ENCODE measurements around the gene XCR1.
"Not testable (repeated sequence)": the region's sequence is repeated elsewhere in the genome, so short reads cannot be mapped to it uniquely, and the experiment has no call there.

Gene XCR1

GRCh38 chr3:46027021-46027705 lies at the start of gene XCR1:
Gene XCR1 (minus strand): TSS chr3:46027483. CDS start chr3:46021947, 5,536 bp downstream.
- DNase-seq: no peak

GRCh38 chr3:46076606-46077005 lies 49.3 kb upstream of the XCR1 start:
- peak; percentile 74 for DNase-seq

GRCh38 chr3:46075816-46076215 lies 48.5 kb upstream of the XCR1 start:
- no peak for DNase-seq

GRCh38 chr3:46071222-46071858 lies 44.1 kb upstream of the XCR1 start:
- DNase-seq: no peak

GRCh38 chr3:46070595-46071093 lies 43.4 kb upstream of the XCR1 start:
- DNase-seq: no peak

GRCh38 chr3:46068501-46068900 lies 41.2 kb upstream of the XCR1 start:
- DNase-seq: no peak

- no peak for DNase-seq
Observed at GRCh38 chr3:46067401-46067800, 40.1 kb upstream of the XCR1 start.

- no peak for DNase-seq
Observed at GRCh38 chr3:46065750-46066256, 38.5 kb upstream of the XCR1 start.

- no peak for DNase-seq
Observed at GRCh38 chr3:46065294-46065705, 38.0 kb upstream of the XCR1 start.

GRCh38 chr3:46062679-46063078 lies 35.4 kb upstream of the XCR1 start:
- DNase-seq: no peak

- DNase-seq: no peak
Observed at GRCh38 chr3:46061887-46062286, 34.6 kb upstream of the XCR1 start.

GRCh38 chr3:46061108-46061720 lies 33.9 kb upstream of the XCR1 start:
- peak; percentile 71 for DNase-seq

GRCh38 chr3:46060551-46060950 lies 33.3 kb upstream of the XCR1 start:
- DNase-seq: no peak

- peak; percentile 91 for DNase-seq
Observed at GRCh38 chr3:46059432-46059831, 32.1 kb upstream of the XCR1 start.

- no peak for DNase-seq
Observed at GRCh38 chr3:46058981-46059380, 31.7 kb upstream of the XCR1 start.

- no peak for DNase-seq
Observed at GRCh38 chr3:46057716-46058115, 30.4 kb upstream of the XCR1 start.

GRCh38 chr3:46056686-46057085 lies 29.4 kb upstream of the XCR1 start:
- DNase-seq: no peak

- peak; percentile 35 for DNase-seq
Observed at GRCh38 chr3:46053761-46054515, 26.7 kb upstream of the XCR1 start.

- not testable (repeated sequence) for DNase-seq
Observed at GRCh38 chr3:46053265-46053664, 26.0 kb upstream of the XCR1 start.

GRCh38 chr3:46052531-46052930 lies 25.2 kb upstream of the XCR1 start:
- DNase-seq: no peak

- DNase-seq: no peak
Observed at GRCh38 chr3:46049093-46049492, 21.8 kb upstream of the XCR1 start.

GRCh38 chr3:46046231-46046630 lies 18.9 kb upstream of the XCR1 start:
- not testable (repeated sequence) for DNase-seq

- DNase-seq: no peak
Observed at GRCh38 chr3:46038916-46039315, 11.6 kb upstream of the XCR1 start.

All from inflammatory macrophage treated with lipopolysaccharide for 4 hours (primary cell).